Bronchial epithelial cell (primary cell): ENCODE measurements around the gene PTPRD. TPM values are rescaled to one million over a fixed set of nuclear protein-coding genes. Genes with fewer than 3 reads are reported as not detected.

Source experiments
- DNase-seq: peaks from one replicate; pipeline ENCODE4 v3.0.0-alpha.2; 2010; ENCODE audit warnings: low read depth
- FAIRE-seq: peaks from 2 replicates; lab custom pipeline; 2011; peaks lifted over from hg19 to GRCh38; lab: Jason Lieb, UNC
- H3K27me3 ChIP-seq: 2 replicates; pipeline ENCODE4 v1.5.1; 2011; ENCODE audit warnings: low read length; ENCODE audit not compliant: control insufficient read depth, insufficient read depth
- H3K36me3 ChIP-seq: 2 replicates; pipeline ENCODE4 v1.5.1; 2011; ENCODE audit warnings: low read length; ENCODE audit not compliant: control insufficient read depth, insufficient read depth
- H3K4me3 ChIP-seq: 2 replicates; pipeline ENCODE4 v1.5.1; 2011; ENCODE audit warnings: mild to moderate bottlenecking, low read depth, low read length, control low read depth
- total RNA-seq: library from RNA; depleted of rRNA; stranded (reverse); fragments of >200 nt; gene quantifications from 2 replicates; pipeline ENCODE4 v1.2.1, GENCODE V29; 2014
- TF ChIP-seq, protein P1 (sequence below): IDR thresholded peaks from 2 replicates; pipeline ENCODE4 v1.5.1; 2011; ENCODE audit warnings: mild to moderate bottlenecking, moderate library complexity, low read length, control low read depth, inconsistent platforms; ENCODE audit not compliant: insufficient read depth, severe bottlenecking

PTPRD gene
- total RNA-seq, 1 donor from 2014 or later = 2.9 TPM

DNA sequence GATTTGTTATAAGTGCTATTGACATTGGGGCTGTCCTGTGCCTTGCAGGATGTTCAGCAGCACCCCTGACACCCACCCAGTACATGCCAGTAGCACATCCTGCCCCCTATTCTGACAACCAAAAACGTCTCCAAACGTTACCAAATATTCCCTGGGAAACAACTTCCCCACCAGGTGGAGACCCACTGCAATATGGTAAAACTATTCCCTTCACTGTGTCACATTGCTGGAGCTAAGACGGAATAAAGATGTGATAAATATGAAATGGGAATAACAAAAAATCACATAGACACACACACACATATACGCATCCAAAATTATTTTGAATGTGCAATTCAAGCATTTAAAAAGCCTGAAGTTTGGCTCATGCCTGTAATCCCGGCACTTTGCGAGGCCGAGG lies 1939.0 kb downstream of the PTPRD start:
- DNase-seq = no peak
- Histone ChIP-seq H3K27me3 (no peaks in the 10 kb centered on the region), H3K36me3 (no peaks in the 10 kb centered on the region), H3K4me3 (no peak overlapping the region)
- no peak for FAIRE-seq
- TF ChIP-seq, protein P1, sequence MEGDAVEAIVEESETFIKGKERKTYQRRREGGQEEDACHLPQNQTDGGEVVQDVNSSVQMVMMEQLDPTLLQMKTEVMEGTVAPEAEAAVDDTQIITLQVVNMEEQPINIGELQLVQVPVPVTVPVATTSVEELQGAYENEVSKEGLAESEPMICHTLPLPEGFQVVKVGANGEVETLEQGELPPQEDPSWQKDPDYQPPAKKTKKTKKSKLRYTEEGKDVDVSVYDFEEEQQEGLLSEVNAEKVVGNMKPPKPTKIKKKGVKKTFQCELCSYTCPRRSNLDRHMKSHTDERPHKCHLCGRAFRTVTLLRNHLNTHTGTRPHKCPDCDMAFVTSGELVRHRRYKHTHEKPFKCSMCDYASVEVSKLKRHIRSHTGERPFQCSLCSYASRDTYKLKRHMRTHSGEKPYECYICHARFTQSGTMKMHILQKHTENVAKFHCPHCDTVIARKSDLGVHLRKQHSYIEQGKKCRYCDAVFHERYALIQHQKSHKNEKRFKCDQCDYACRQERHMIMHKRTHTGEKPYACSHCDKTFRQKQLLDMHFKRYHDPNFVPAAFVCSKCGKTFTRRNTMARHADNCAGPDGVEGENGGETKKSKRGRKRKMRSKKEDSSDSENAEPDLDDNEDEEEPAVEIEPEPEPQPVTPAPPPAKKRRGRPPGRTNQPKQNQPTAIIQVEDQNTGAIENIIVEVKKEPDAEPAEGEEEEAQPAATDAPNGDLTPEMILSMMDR = no peak

DNA sequence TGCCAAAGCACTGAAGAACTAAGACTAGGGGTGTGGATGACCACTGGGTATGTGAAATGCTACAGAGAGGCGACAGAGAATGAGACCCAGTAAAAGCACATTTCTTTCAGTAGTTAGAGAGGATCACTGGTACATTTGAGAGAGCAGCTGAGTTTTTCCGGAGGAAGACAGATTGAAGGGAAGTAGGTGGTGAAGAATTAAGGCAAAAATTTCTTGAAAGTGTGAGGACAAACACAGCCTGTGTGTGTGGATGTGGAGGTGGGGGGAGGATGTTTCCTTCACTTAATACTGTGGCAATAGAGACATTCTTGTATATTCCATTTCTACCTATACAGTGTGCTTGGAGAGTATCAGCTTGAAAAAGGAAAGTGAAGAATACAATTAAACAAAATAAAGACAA lies 1942.1 kb downstream of the PTPRD start:
- no peak overlapping the region for H3K4me3 ChIP-seq
- DNase-seq = no peak
- FAIRE-seq = no peak
- no peaks in the 10 kb centered on the region for H3K27me3 ChIP-seq
- TF ChIP-seq, protein P1 = no peak
- H3K36me3 ChIP-seq = no peaks in the 10 kb centered on the region

DNA sequence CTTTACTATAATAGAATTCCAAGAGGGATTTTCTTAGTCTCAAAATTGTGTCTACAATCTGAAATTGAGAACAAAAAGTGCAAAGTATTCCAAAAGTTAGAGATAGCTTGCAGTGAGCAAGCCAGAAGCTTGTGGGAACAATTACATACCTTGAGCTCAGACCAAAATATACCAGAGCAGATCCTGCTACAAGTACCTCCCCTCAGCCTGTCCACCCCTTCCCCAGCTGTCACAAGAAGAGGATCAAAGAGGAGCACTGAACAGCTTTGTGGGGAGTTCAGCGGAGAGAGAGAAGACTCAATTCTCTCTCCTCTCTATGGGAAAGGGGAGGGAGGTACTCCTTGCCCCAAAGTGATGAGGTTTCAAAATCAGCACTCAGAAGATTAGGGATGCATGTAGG lies 1944.1 kb downstream of the PTPRD start:
- FAIRE-seq (no peak), DNase-seq (no peak)
- no peaks in the 10 kb centered on the region for H3K36me3 ChIP-seq
- TF ChIP-seq, protein P1 = no peak
- no peak overlapping the region for H3K4me3 ChIP-seq
- no peaks in the 10 kb centered on the region for H3K27me3 ChIP-seq

DNA sequence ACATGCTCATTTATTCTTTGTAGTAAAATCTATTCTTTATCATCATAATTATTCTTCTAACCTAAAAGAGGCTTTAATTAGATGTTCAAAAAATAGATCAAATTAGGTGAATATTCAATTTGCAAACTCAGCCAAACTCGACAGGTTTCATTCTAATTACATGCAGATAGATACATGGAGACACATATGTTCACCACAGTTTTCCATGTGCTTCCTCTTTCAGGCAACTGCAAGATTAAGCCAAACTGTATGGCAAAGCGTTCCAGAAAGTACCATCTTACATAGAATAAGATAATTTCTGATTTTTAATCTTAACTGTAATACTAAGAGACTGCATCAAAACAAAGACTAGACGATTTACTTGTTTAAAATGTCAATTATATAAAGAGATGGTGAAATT lies 1944.6 kb downstream of the PTPRD start:
- Histone ChIP-seq H3K27me3 (no peaks in the 10 kb centered on the region), H3K4me3 (no peak overlapping the region), H3K36me3 (no peaks in the 10 kb centered on the region)
- no peak for FAIRE-seq
- TF ChIP-seq, protein P1 = no peak
- DNase-seq = no peak

DNA sequence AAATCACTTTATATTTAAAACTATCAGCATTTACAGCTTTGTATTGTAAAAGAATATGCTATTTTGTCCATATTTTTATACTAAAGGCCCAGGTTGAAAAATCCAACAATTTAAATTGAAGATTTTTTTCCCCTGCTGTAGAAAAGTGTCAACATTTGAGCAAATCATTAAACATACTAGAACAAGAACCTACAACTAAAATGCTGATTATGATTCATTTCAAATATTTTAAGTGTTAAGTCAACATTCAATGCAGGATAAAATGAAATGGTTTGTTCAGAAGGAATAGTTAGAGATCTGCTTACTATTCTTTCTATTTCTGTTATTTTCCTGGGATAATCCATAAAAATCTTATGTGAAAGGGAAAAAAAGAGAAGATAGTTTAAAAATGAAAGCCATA lies 1946.7 kb downstream of the PTPRD start:
- Histone ChIP-seq H3K36me3 (no peaks in the 10 kb centered on the region), H3K27me3 (no peaks in the 10 kb centered on the region), H3K4me3 (no peak overlapping the region)
- FAIRE-seq (no peak), DNase-seq (peak; percentile 44)
- TF ChIP-seq, protein P1 = no peak

DNA sequence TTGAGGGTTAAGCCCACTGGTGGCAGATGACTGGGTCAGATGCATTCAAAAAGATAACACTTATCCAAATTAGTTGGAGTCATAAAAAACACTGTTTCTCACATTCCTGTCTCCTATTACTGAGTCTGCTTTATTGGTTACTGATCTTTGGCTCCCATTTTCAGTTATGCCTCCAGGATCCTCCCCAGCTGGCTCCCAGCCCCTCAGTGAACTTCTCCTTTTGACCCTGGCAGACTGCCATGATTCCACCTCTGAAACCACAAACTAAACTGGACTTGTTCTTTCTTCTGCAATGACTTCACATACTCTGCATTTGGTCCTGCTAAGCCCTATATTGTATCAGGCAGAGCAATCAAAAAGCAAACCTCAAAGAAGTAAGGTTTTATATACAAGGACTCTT lies 1952.4 kb downstream of the PTPRD start:
- peak; percentile 7 for DNase-seq
- H3K27me3 ChIP-seq = no peaks in the 10 kb centered on the region
- no peak overlapping the region for H3K4me3 ChIP-seq
- FAIRE-seq = no peak
- TF ChIP-seq, protein P1 = no peak
- H3K36me3 ChIP-seq = no peaks in the 10 kb centered on the region
